Mammary epithelial cell (primary cell): Measurements from ENCODE around the gene ITIH5.

Experiments used
- CTCF ChIP-seq, 2 donors: IDR thresholded peaks in 1 of 2; conservative IDR thresholded peaks in 1 of 2; 2 replicates each; pipeline ENCODE4 v1.5.1; 2011 to 2012; ENCODE audit warnings: inconsistent platforms in 2 of 2, low read length in 2 of 2, mild to moderate bottlenecking in 2 of 2, control low read depth in 1 of 2, low read depth in 1 of 2; ENCODE audit not compliant: insufficient read depth in 1 of 2; ENCODE audit errors: extremely low read depth in 1 of 2
- EZH2 ChIP-seq: IDR thresholded peaks from 2 replicates; pipeline ENCODE4 v1.6.1; 2012; ENCODE audit warnings: low read length, inconsistent platforms, borderline replicate concordance

- TF ChIP-seq CTCF (conservative IDR thresholded peaks at IDR 0.05 in 1 of 2, IDR thresholded peaks at IDR 0.05 in 1 of 2; ENCODE audit: extremely low read depth in 1 of 2, insufficient read depth in 1 of 2, low read depth in 1 of 2, low read length in 2 of 2) (no peak), EZH2 (no peak)
Measured at GRCh38 chr10:7515439-7515838, 151.3 kb downstream of the ITIH5 start.
